HepG2 (cell line): ENCODE results near the gene JMJD6. TPM values are rescaled to one million over a fixed set of nuclear protein-coding genes. Genes with fewer than 3 reads are reported as not detected.

Experiments
- ERF ChIP-seq: IDR thresholded peaks from 2 replicates; pipeline ENCODE4 v1.6.1; 2018; ENCODE audit warnings: missing biosample characterization, missing genetic modification reagents
- KDM2A ChIP-seq: sonication (generic); formaldehyde crosslinking; IDR thresholded peaks from 2 replicates; pipeline ENCODE4 v1.4.0; 2020; ENCODE audit warnings: low read depth, missing genetic modification reagents, borderline replicate concordance
- MTA1 ChIP-seq: sonication (generic); formaldehyde crosslinking; IDR thresholded peaks from 2 replicates; pipeline ENCODE4 v1.4.0; 2020; ENCODE audit warnings: missing genetic modification reagents, mild to moderate bottlenecking, borderline replicate concordance
- MYC ChIP-seq: sonication (generic); formaldehyde crosslinking; IDR thresholded peaks from 2 replicates; pipeline ENCODE4 v1.9.0; 2021; ENCODE audit warnings: missing genetic modification reagents, borderline replicate concordance
- MYPOP ChIP-seq: sonication (generic); formaldehyde crosslinking; IDR thresholded peaks from 2 replicates; pipeline ENCODE4 v1.8.1; 2023; ENCODE audit warnings: mild to moderate bottlenecking, moderate library complexity, missing genetic modification reagents
- NBN ChIP-seq: fragments of 450-650 bp; conservative IDR thresholded peaks from 2 replicates; pipeline ENCODE4 v1.6.1; 2017
- NCOA1 ChIP-seq: sonication (generic); formaldehyde crosslinking; IDR thresholded peaks from 2 replicates; pipeline ENCODE4 v1.9.0; 2021; ENCODE audit warnings: missing genetic modification reagents
- NFE2L1 ChIP-seq: sonication (generic); formaldehyde crosslinking; IDR thresholded peaks from 2 replicates; pipeline ENCODE4 v1.4.0; 2020; ENCODE audit warnings: missing genetic modification reagents, mild to moderate bottlenecking, borderline replicate concordance
- NONO ChIP-seq, 2 experiments: fragments of 450-650 bp in 1 of 2; sonication (generic) in 1 of 2; formaldehyde crosslinking in 1 of 2; IDR thresholded peaks in 1 of 2; conservative IDR thresholded peaks in 1 of 2; 2 replicates each; pipeline versions ENCODE4 v1.6.1 to v1.8.0; 2017 to 2022; ENCODE audit warnings: mild to moderate bottlenecking in 1 of 2, missing genetic modification reagents in 1 of 2, moderate library complexity in 1 of 2
- PHF5A ChIP-seq: IDR thresholded peaks from one replicate; pipeline ENCODE4 v1.6.1; 2018; ENCODE audit warnings: low read depth, missing genetic modification reagents; ENCODE audit not compliant: unreplicated experiment
- ZBTB2 ChIP-seq: sonication (generic); formaldehyde crosslinking; IDR thresholded peaks from 2 replicates; pipeline ENCODE4 v1.8.0; 2022; ENCODE audit warnings: low read depth, missing genetic modification reagents
- ZBTB33 ChIP-seq: sonication (generic); formaldehyde crosslinking; IDR thresholded peaks from 2 replicates; pipeline ENCODE4 v1.4.0; 2020; ENCODE audit warnings: missing genetic modification reagents
- ZBTB34 ChIP-seq: sonication (generic); formaldehyde crosslinking; IDR thresholded peaks from 2 replicates; pipeline ENCODE4 v1.8.0; 2022; ENCODE audit warnings: mild to moderate bottlenecking, missing genetic modification reagents
- ZFP36 ChIP-seq: fragments of 150-350 bp; IDR thresholded peaks from 2 replicates; pipeline ENCODE4 v1.6.1; 2018; ENCODE audit warnings: borderline replicate concordance, low read length, low read depth; ENCODE audit not compliant: partially characterized antibody
- ZFP82 ChIP-seq: sonication (generic); formaldehyde crosslinking; IDR thresholded peaks from 2 replicates; pipeline ENCODE4 v1.5.1; 2020; ENCODE audit warnings: mild to moderate bottlenecking, missing genetic modification reagents, borderline replicate concordance
- ZNF138 ChIP-seq: sonication (generic); formaldehyde crosslinking; IDR thresholded peaks from 2 replicates; pipeline ENCODE4 v1.5.0; 2020; ENCODE audit warnings: mild to moderate bottlenecking, low read depth, missing genetic modification reagents
- ZNF343 ChIP-seq: sonication (generic); formaldehyde crosslinking; IDR thresholded peaks from 2 replicates; pipeline ENCODE4 v1.4.0; 2020; ENCODE audit warnings: mild to moderate bottlenecking, missing genetic modification reagents
- ZNF513 ChIP-seq: sonication (generic); formaldehyde crosslinking; conservative IDR thresholded peaks from 2 replicates; pipeline ENCODE4 v1.5.0; 2020; ENCODE audit warnings: missing genetic modification reagents
- ZNF616 ChIP-seq: sonication (generic); formaldehyde crosslinking; IDR thresholded peaks from 2 replicates; pipeline ENCODE4 v1.5.0; 2020; ENCODE audit warnings: low read depth, mild to moderate bottlenecking, missing genetic modification reagents
- ZNF891 ChIP-seq: sonication (generic); formaldehyde crosslinking; IDR thresholded peaks from 2 replicates; pipeline ENCODE4 v1.5.0; 2020; ENCODE audit warnings: mild to moderate bottlenecking, missing genetic modification reagents
- ZSCAN20 ChIP-seq: sonication (generic); formaldehyde crosslinking; IDR thresholded peaks from 2 replicates; pipeline ENCODE4 v1.4.0; 2020; ENCODE audit warnings: missing genetic modification reagents, mild to moderate bottlenecking, borderline replicate concordance
- polyA plus RNA-seq, 8 experiments: library from polyadenylated mRNA; depleted of rRNA in 3 of 8; stranded (reverse) in 7 of 8; unstranded in 1 of 8; fragments of >200 nt; fragmentation: Illumina TruSeq in 4 of 8; extraction: Trizol in 4 of 8; gene quantifications; 2 replicates each; pipeline versions ENCODE4 v1.2.1 to v1.2.3, GENCODE V29; 2011 to 2016; ENCODE audit warnings: low read depth in 4 of 8, missing spikeins in 1 of 8, mixed read lengths in 1 of 8; ENCODE audit not compliant: insufficient read depth in 1 of 8
- total RNA-seq, 5 experiments: library from RNA; depleted of rRNA; stranded (reverse); fragments of >200 nt; fragmentation: Illumina TruSeq; extraction: Trizol; gene quantifications; 2 replicates each; pipeline ENCODE4 v1.2.3, GENCODE V29; 2016; ENCODE audit warnings: low read depth in 1 of 5

Gene JMJD6
- total and polyA plus RNA-seq, 2 of the 13 experiments (the other 11 are each of a cell fraction or from before 2014, with no cell fraction given) = 33.6 to 41.0 TPM

- TF ChIP-seq MYPOP (CRISPR knock-in tag) = peak; percentile 82
- TF ChIP-seq KDM2A (CRISPR knock-in tag) = peak; percentile 87
- TF ChIP-seq ZNF513 (CRISPR knock-in tag) = no peak
- TF ChIP-seq ZFP82 (CRISPR knock-in tag) = no peak
- 0 out of 2 replicates have a peak, but pooled peaks have one; percentile 10 for TF ChIP-seq NCOA1
- no peak for TF ChIP-seq ZBTB34 (CRISPR knock-in tag)
- peak; percentile 88 for TF ChIP-seq ZNF891 (CRISPR knock-in tag)
- peak; percentile 85; the same call in 1 of the 2 replicates for TF ChIP-seq ZNF138
- TF ChIP-seq ZFP36 = peak; percentile 5
- TF ChIP-seq NBN = no peak
- no peak for TF ChIP-seq NONO (IDR thresholded peaks at IDR 0.05)
- TF ChIP-seq NONO (CRISPR knock-in tag; conservative IDR thresholded peaks at IDR 0.05) = peak; percentile 81
- no peak for TF ChIP-seq NFE2L1 (CRISPR knock-in tag)
- TF ChIP-seq ZBTB2 = no peak
- peak; percentile 64; the same call in 1 of the 2 replicates for TF ChIP-seq MTA1 (CRISPR knock-in tag)
- 0 out of 2 replicates have a peak, but pooled peaks have one; percentile 47 for TF ChIP-seq ZNF616 (CRISPR knock-in tag)
- peak; percentile 68; the same call in 1 of the 2 replicates for TF ChIP-seq MYC (CRISPR knock-in tag)
- TF ChIP-seq PHF5A = peak; percentile 32
- TF ChIP-seq ERF (CRISPR knock-in tag) = peak; percentile 66
- no peak for TF ChIP-seq ZSCAN20 (CRISPR knock-in tag)
- no peak for TF ChIP-seq ZNF343 (CRISPR knock-in tag)
- peak; percentile 25; the same call in 1 of the 2 replicates for TF ChIP-seq ZBTB33 (CRISPR knock-in tag)
These were observed 55.1 kb downstream of the JMJD6 start (continued) for GRCh38 chr17:76671123-76671911.
